ENCODE measurements around the gene MYO6.

GRCh38 chr6:75870389-75870788, 121.3 kb downstream of the MYO6 start:
- TF ChIP-seq CTCF (conservative IDR thresholded peaks at IDR 0.05; ENCODE audit: low read length) (no peak), EZH2phosphoT487 (IDR thresholded peaks at IDR 0.05; ENCODE audit: borderline replicate concordance, low read depth, low read length) (no peak)

Measured in OCI-LY7 (cell line).